ENCODE measurements around the gene RHOBTB1. TPM values are rescaled to one million over a fixed set of nuclear protein-coding genes. Genes with fewer than 3 reads are reported as not detected.

Gene RHOBTB1
- total and polyA plus RNA-seq, 9 of the 15 experiments (the other 6 are each of a cell fraction or from before 2014, with no cell fraction given): 1.7 to 11.7 (median 9.3) TPM

DNA sequence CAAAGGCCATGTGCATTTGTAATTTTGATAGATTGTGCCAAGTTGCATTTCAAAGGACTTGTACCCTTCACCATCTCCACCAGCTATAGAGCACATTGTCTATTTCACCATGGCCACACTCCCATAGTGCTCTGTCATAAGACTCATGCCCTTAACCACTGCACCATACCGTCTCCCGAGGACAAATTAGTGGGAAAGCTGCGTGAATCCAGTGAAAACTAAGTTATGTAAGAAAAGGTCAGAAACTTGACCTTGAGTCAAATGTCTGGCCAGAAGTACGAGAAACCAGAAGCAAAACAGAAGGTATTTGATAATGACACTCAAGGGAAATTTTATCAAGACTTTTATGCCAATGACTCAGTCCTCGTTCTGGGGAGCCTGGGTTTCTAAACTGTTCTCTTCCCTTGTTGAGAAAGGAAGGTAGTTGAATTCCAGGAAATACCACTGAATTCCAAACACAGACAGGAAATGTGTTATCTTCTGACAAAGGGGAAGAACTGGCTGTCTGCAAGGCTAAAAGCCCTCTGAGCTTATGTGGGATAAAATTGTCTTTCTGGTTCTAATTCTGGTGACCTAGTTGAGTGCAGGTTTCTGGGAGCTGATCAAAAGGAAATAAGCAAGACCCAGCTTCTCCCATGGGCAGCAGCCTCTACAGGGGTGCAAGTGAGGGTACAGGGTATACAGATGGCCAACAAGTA lies 116.0 kb downstream of the RHOBTB1 start (continued):
- TF ChIP-seq TRIM24 (IDR thresholded peaks at IDR 0.05): peak in 1 of 2 experiments; percentile 61; a peak in 3 of 4 replicates
- TF ChIP-seq, protein P1, sequence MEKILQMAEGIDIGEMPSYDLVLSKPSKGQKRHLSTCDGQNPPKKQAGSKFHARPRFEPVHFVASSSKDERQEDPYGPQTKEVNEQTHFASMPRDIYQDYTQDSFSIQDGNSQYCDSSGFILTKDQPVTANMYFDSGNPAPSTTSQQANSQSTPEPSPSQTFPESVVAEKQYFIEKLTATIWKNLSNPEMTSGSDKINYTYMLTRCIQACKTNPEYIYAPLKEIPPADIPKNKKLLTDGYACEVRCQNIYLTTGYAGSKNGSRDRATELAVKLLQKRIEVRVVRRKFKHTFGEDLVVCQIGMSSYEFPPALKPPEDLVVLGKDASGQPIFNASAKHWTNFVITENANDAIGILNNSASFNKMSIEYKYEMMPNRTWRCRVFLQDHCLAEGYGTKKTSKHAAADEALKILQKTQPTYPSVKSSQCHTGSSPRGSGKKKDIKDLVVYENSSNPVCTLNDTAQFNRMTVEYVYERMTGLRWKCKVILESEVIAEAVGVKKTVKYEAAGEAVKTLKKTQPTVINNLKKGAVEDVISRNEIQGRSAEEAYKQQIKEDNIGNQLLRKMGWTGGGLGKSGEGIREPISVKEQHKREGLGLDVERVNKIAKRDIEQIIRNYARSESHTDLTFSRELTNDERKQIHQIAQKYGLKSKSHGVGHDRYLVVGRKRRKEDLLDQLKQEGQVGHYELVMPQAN (IDR thresholded peaks at IDR 0.05; ENCODE audit: borderline replicate concordance): no peak
- TF ChIP-seq ZBED1 (IDR thresholded peaks at IDR 0.05): no peak
- TF ChIP-seq, protein P2, sequence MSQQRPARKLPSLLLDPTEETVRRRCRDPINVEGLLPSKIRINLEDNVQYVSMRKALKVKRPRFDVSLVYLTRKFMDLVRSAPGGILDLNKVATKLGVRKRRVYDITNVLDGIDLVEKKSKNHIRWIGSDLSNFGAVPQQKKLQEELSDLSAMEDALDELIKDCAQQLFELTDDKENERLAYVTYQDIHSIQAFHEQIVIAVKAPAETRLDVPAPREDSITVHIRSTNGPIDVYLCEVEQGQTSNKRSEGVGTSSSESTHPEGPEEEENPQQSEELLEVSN (IDR thresholded peaks at IDR 0.05; ENCODE audit: borderline replicate concordance in 1 of 2, extremely low read depth in 1 of 2, insufficient read depth in 1 of 2, insufficient read length in 1 of 2, low read depth in 1 of 2, low read length in 1 of 2, poor library complexity in 1 of 2, severe bottlenecking in 1 of 2): peak in 1 of 2 experiments; percentile 22
- no peak for TF ChIP-seq ZNF695 (CRISPR knock-in tag; IDR thresholded peaks at IDR 0.05)
- TF ChIP-seq, protein P3, sequence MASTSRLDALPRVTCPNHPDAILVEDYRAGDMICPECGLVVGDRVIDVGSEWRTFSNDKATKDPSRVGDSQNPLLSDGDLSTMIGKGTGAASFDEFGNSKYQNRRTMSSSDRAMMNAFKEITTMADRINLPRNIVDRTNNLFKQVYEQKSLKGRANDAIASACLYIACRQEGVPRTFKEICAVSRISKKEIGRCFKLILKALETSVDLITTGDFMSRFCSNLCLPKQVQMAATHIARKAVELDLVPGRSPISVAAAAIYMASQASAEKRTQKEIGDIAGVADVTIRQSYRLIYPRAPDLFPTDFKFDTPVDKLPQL (IDR thresholded peaks at IDR 0.05; ENCODE audit: extremely low read depth, insufficient read length): no peak
- TF ChIP-seq, protein P4, sequence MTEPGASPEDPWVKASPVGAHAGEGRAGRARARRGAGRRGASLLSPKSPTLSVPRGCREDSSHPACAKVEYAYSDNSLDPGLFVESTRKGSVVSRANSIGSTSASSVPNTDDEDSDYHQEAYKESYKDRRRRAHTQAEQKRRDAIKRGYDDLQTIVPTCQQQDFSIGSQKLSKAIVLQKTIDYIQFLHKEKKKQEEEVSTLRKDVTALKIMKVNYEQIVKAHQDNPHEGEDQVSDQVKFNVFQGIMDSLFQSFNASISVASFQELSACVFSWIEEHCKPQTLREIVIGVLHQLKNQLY (CRISPR knock-in tag; conservative IDR thresholded peaks at IDR 0.05): no peak
- TF ChIP-seq SMARCA4 (IDR thresholded peaks at IDR 0.05): peak; percentile 87
- TF ChIP-seq NR4A1 (CRISPR knock-in tag; IDR thresholded peaks at IDR 0.05): no peak
- TF ChIP-seq NR4A1 (tag; IDR thresholded peaks at IDR 0.05): peak; percentile 69
- TF ChIP-seq GABPA (tag; conservative IDR thresholded peaks at IDR 0.05; ENCODE audit: low read depth): no peak
- TF ChIP-seq, protein P5, sequence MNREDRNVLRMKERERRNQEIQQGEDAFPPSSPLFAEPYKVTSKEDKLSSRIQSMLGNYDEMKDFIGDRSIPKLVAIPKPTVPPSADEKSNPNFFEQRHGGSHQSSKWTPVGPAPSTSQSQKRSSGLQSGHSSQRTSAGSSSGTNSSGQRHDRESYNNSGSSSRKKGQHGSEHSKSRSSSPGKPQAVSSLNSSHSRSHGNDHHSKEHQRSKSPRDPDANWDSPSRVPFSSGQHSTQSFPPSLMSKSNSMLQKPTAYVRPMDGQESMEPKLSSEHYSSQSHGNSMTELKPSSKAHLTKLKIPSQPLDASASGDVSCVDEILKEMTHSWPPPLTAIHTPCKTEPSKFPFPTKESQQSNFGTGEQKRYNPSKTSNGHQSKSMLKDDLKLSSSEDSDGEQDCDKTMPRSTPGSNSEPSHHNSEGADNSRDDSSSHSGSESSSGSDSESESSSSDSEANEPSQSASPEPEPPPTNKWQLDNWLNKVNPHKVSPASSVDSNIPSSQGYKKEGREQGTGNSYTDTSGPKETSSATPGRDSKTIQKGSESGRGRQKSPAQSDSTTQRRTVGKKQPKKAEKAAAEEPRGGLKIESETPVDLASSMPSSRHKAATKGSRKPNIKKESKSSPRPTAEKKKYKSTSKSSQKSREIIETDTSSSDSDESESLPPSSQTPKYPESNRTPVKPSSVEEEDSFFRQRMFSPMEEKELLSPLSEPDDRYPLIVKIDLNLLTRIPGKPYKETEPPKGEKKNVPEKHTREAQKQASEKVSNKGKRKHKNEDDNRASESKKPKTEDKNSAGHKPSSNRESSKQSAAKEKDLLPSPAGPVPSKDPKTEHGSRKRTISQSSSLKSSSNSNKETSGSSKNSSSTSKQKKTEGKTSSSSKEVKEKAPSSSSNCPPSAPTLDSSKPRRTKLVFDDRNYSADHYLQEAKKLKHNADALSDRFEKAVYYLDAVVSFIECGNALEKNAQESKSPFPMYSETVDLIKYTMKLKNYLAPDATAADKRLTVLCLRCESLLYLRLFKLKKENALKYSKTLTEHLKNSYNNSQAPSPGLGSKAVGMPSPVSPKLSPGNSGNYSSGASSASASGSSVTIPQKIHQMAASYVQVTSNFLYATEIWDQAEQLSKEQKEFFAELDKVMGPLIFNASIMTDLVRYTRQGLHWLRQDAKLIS (CRISPR knock-in tag; IDR thresholded peaks at IDR 0.05): no peak
- no peak for TF ChIP-seq CHCHD3 (CRISPR knock-in tag; IDR thresholded peaks at IDR 0.05)
- peak; percentile 34 for TF ChIP-seq SMARCC2 (IDR thresholded peaks at IDR 0.05; ENCODE audit: low read depth)
- peak; percentile 85 for TF ChIP-seq NCOR1 (IDR thresholded peaks at IDR 0.05)
- no peak; the same call in 1 of the 2 replicates for TF ChIP-seq MBD2 (IDR thresholded peaks at IDR 0.05; ENCODE audit: borderline replicate concordance, low read depth)
- 0 out of 2 replicates have a peak, but pooled peaks have one; percentile 8 for TF ChIP-seq GATA2 (CRISPR knock-in tag; IDR thresholded peaks at IDR 0.05)
- TF ChIP-seq ZNF785 (CRISPR knock-in tag; IDR thresholded peaks at IDR 0.05): no peak
- no peak for TF ChIP-seq PURB (CRISPR knock-in tag; IDR thresholded peaks at IDR 0.05; ENCODE audit: low read depth)
- TF ChIP-seq MAFF (IDR thresholded peaks at IDR 0.05; ENCODE audit: low read length): 0 out of 2 replicates have a peak, but pooled peaks have one; percentile 17

All from K562 (cell line).